Osteoblast (primary cell): ENCODE measurements around the gene C1QTNF7. TPM values are rescaled to one million over a fixed set of nuclear protein-coding genes. Genes with fewer than 3 reads are reported as not detected.
A peak's percentile ranks its signal among the peaks of the same experiment; 100 is the strongest.

ENCODE experiments used
- DNase-seq: peaks from one replicate; pipeline ENCODE4 v3.0.0; 2011; ENCODE audit warnings: low spot score, mixed read lengths; ENCODE audit not compliant: insufficient read length; ENCODE audit errors: missing footprints
- H2AFZ ChIP-seq: 2 replicates; pipeline ENCODE4 v1.6.0; 2011; ENCODE audit warnings: mild to moderate bottlenecking, low read length
- H3K27ac ChIP-seq: 2 replicates; pipeline ENCODE4 v1.5.1; 2011; ENCODE audit warnings: mild to moderate bottlenecking, low read depth, low read length, moderate library complexity
- H3K27me3 ChIP-seq: 2 replicates; pipeline ENCODE4 v1.6.0; 2012; ENCODE audit warnings: mild to moderate bottlenecking, control low read depth, inconsistent platforms, low read length, moderate library complexity; ENCODE audit not compliant: insufficient read depth
- H3K36me3 ChIP-seq: 2 replicates; pipeline ENCODE4 v1.5.1; 2011; ENCODE audit warnings: mild to moderate bottlenecking, low read length, control low read depth, moderate library complexity; ENCODE audit not compliant: insufficient read depth
- H3K4me1 ChIP-seq: 2 replicates; pipeline ENCODE4 v1.5.1; 2011; ENCODE audit warnings: mild to moderate bottlenecking, low read length, control low read depth, moderate library complexity; ENCODE audit not compliant: insufficient read depth
- H3K4me2 ChIP-seq: 2 replicates; pipeline ENCODE4 v1.6.0; 2011; ENCODE audit warnings: mild to moderate bottlenecking, low read length; ENCODE audit not compliant: insufficient read depth
- H3K4me3 ChIP-seq: fragments of 200-600 bp; sonication (generic); 3 replicates; pipeline ENCODE4 v1.5.1; 2012; ENCODE audit warnings: mild to moderate bottlenecking, low read length, inconsistent platforms; ENCODE audit not compliant: insufficient read depth
- H3K79me2 ChIP-seq: 2 replicates; pipeline ENCODE4 v1.6.0; 2012; ENCODE audit warnings: mild to moderate bottlenecking, low read length, control low read depth, inconsistent platforms; ENCODE audit not compliant: insufficient read depth
- H3K9me3 ChIP-seq: 2 replicates; pipeline ENCODE4 v1.5.1; 2011; ENCODE audit warnings: low read depth, low read length, control low read depth
- H4K20me1 ChIP-seq: 2 replicates; pipeline ENCODE4 v1.6.0; 2012; ENCODE audit warnings: mild to moderate bottlenecking, low read length, control low read depth; ENCODE audit not compliant: insufficient read depth
- total RNA-seq: library from RNA; depleted of rRNA; stranded (reverse); fragments of >200 nt; gene quantifications from 2 replicates; pipeline ENCODE4 v1.2.3, GENCODE V29; 2012
- TF ChIP-seq, protein P1 (sequence below): IDR thresholded peaks from 2 replicates; pipeline ENCODE4 v1.5.1; 2011; ENCODE audit warnings: mild to moderate bottlenecking, low read depth, low read length, moderate library complexity; ENCODE audit errors: extremely low read depth

The C1QTNF7 gene
- total RNA-seq, 1 donor, result 0.72 TPM

- Histone ChIP-seq H3K4me3 (no peak overlapping the region), H3K4me2 (no peak overlapping the region), H3K79me2 (no peaks in the 10 kb centered on the region), H3K9me3 (no peaks in the 10 kb centered on the region), H4K20me1 (no peaks in the 10 kb centered on the region), H2AFZ (no peak overlapping the region), H3K4me1 (peaks cover 47% of the 10 kb centered on the region), H3K27me3 (no peaks in the 10 kb centered on the region), H3K36me3 (no peaks in the 10 kb centered on the region), H3K27ac (no peak overlapping the region)
- TF ChIP-seq, protein P1, sequence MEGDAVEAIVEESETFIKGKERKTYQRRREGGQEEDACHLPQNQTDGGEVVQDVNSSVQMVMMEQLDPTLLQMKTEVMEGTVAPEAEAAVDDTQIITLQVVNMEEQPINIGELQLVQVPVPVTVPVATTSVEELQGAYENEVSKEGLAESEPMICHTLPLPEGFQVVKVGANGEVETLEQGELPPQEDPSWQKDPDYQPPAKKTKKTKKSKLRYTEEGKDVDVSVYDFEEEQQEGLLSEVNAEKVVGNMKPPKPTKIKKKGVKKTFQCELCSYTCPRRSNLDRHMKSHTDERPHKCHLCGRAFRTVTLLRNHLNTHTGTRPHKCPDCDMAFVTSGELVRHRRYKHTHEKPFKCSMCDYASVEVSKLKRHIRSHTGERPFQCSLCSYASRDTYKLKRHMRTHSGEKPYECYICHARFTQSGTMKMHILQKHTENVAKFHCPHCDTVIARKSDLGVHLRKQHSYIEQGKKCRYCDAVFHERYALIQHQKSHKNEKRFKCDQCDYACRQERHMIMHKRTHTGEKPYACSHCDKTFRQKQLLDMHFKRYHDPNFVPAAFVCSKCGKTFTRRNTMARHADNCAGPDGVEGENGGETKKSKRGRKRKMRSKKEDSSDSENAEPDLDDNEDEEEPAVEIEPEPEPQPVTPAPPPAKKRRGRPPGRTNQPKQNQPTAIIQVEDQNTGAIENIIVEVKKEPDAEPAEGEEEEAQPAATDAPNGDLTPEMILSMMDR, result no peak
- DNase-seq, result no peak
These were observed 29.1 kb upstream of the C1QTNF7 start for GRCh38 chr4:15398732-15399131.

GRCh38 chr4:15400226-15400625, 27.6 kb upstream of the C1QTNF7 start:
- Histone ChIP-seq H3K4me1 (peaks cover 44% of the 10 kb centered on the region), H3K79me2 (no peaks in the 10 kb centered on the region), H3K4me2 (peak overlapping the region; percentile 69), H4K20me1 (no peaks in the 10 kb centered on the region), H3K4me3 (no peak overlapping the region), H3K27me3 (no peaks in the 10 kb centered on the region), H3K27ac (peak overlapping the region; percentile 75), H3K9me3 (no peaks in the 10 kb centered on the region), H2AFZ (no peak overlapping the region), H3K36me3 (no peaks in the 10 kb centered on the region)
- TF ChIP-seq, protein P1, result no peak
- no peak for DNase-seq

DNA sequence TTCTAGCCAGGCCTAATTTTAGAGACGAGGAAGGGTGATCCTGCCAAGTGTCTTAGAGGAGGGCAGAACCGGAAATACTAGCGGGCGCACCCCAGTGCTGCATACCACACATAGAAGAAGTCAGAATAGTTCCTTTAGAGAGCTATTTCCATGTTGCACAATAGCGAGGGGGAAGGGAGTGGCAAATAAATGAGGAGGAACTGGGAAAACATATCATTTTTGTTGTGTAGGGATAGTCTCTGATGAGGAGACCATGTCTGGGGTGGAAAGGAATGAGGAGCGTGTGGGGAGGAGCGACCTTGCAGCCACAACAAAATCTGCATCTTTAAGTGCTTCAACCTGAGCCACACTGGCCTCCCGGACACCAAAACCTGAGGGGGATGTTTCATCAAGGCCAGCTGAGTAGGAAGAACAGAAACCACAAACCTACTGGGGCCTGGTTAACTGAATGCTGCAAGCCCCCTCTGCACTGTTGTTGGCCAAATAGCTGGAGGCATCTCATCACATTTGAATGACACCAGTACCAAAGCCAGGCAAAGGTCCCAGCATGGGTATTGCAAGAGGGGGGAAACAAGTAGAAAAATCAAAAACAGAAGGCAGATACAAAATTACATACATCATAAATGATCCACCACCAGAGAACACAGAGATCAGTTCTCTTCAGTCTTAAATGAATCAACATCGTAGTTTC, 26.7 kb upstream of the C1QTNF7 start:
- H3K36me3 ChIP-seq, result no peaks in the 10 kb centered on the region
- H3K4me3 ChIP-seq, result peak overlapping the region; percentile 31
- H3K4me2 ChIP-seq, result peak overlapping the region; percentile 69
- TF ChIP-seq, protein P1, result no peak
- H3K4me1 ChIP-seq, result peaks cover 44% of the 10 kb centered on the region
- H3K27ac ChIP-seq, result peak overlapping the region; percentile 75
- no peaks in the 10 kb centered on the region for H3K27me3 ChIP-seq
- DNase-seq, result peak; percentile 83
- no peaks in the 10 kb centered on the region for H3K9me3 ChIP-seq
- no peaks in the 10 kb centered on the region for H4K20me1 ChIP-seq
- H3K79me2 ChIP-seq, result no peaks in the 10 kb centered on the region
- peak overlapping the region; percentile 1 for H2AFZ ChIP-seq

- Histone ChIP-seq H2AFZ (peak overlapping the region; percentile 10), H3K4me2 (peak overlapping the region; percentile 69), H3K27ac (peak overlapping the region; percentile 75), H3K79me2 (no peaks in the 10 kb centered on the region), H3K4me3 (no peak overlapping the region), H4K20me1 (no peaks in the 10 kb centered on the region), H3K4me1 (peaks cover 44% of the 10 kb centered on the region), H3K27me3 (no peaks in the 10 kb centered on the region), H3K9me3 (no peaks in the 10 kb centered on the region), H3K36me3 (no peaks in the 10 kb centered on the region)
- DNase-seq, result no peak
- TF ChIP-seq, protein P1, result no peak
These were observed 25.7 kb upstream of the C1QTNF7 start for GRCh38 chr4:15402146-15402545.
